Neuron (in vitro differentiated cells): ENCODE data around the gene CSTPP1.

Source experiments
- H2AFZ ChIP-seq: one replicate; pipeline ENCODE4 v1.6.1; 2013; ENCODE audit warnings: low read depth, mild to moderate bottlenecking, inconsistent platforms, low read length, moderate library complexity
- H3K27me3 ChIP-seq: one replicate; pipeline ENCODE4 v1.6.1; 2013; ENCODE audit warnings: low read length; ENCODE audit not compliant: insufficient read depth
- H3K36me3 ChIP-seq: one replicate; pipeline ENCODE4 v1.6.1; 2013; ENCODE audit warnings: low read length; ENCODE audit not compliant: insufficient read depth
- H3K4me1 ChIP-seq: one replicate; pipeline ENCODE4 v1.6.1; 2013; ENCODE audit warnings: low read length; ENCODE audit not compliant: insufficient read depth
- H3K4me3 ChIP-seq: 2 replicates; pipeline ENCODE4 v1.5.1; 2013; ENCODE audit warnings: mild to moderate bottlenecking, low read length, moderate library complexity
- H3K9me3 ChIP-seq: one replicate; pipeline ENCODE4 v1.6.1; 2013; ENCODE audit warnings: low read length

Gene CSTPP1

GRCh38 chr11:47165253-47165840 lies 228.8 kb downstream of the CSTPP1 start:
- Histone ChIP-seq H3K27me3 (no peaks in the 10 kb centered on the region), H3K4me3 (no peak overlapping the region), H2AFZ (no peak overlapping the region), H3K9me3 (no peaks in the 10 kb centered on the region), H3K36me3 (peaks cover 56% of the 10 kb centered on the region), H3K4me1 (no peaks in the 10 kb centered on the region)

DNA sequence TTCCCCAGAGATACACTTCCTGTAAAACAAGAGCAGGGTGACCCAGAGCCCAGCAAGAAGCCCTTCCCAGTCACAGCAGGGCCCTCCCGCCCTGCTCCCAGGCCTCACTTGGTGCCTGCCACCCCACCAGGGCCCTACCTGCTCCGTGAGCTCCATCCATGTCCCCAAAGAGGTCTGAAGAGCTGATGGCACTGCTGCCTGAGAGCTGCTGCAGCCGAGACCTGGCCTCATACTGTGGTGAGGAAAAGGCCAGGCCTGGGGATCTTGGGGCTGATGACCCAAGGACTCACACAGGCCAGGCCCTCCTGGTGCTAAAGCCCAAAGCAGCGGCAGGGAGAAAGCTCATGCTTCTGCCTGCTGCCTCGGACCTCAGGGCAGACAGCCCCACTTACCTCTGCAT lies 229.8 kb downstream of the CSTPP1 start:
- no peak overlapping the region for H2AFZ ChIP-seq
- H3K4me1 ChIP-seq: no peaks in the 10 kb centered on the region
- H3K4me3 ChIP-seq: no peak overlapping the region

GRCh38 chr11:47171061-47171838 lies 234.7 kb downstream of the CSTPP1 start:
- H2AFZ ChIP-seq: no peak overlapping the region
- H3K4me3 ChIP-seq: no peak overlapping the region
- H3K36me3 ChIP-seq: peaks cover 73% of the 10 kb centered on the region
- H3K4me1 ChIP-seq: peaks cover 12% of the 10 kb centered on the region
- no peaks in the 10 kb centered on the region for H3K9me3 ChIP-seq
- H3K27me3 ChIP-seq: no peaks in the 10 kb centered on the region

More for the DNA sequence above, 229.8 kb downstream of the CSTPP1 start:
- H3K9me3 ChIP-seq: no peaks in the 10 kb centered on the region
- H3K36me3 ChIP-seq: peaks cover 63% of the 10 kb centered on the region
- H3K27me3 ChIP-seq: no peaks in the 10 kb centered on the region

GRCh38 chr11:47171856-47172255 lies 235.3 kb downstream of the CSTPP1 start:
- peaks cover 12% of the 10 kb centered on the region for H3K4me1 ChIP-seq
- H3K36me3 ChIP-seq: peaks cover 67% of the 10 kb centered on the region
- H3K9me3 ChIP-seq: no peaks in the 10 kb centered on the region
- no peak overlapping the region for H2AFZ ChIP-seq
- no peak overlapping the region for H3K4me3 ChIP-seq
- H3K27me3 ChIP-seq: no peaks in the 10 kb centered on the region

DNA sequence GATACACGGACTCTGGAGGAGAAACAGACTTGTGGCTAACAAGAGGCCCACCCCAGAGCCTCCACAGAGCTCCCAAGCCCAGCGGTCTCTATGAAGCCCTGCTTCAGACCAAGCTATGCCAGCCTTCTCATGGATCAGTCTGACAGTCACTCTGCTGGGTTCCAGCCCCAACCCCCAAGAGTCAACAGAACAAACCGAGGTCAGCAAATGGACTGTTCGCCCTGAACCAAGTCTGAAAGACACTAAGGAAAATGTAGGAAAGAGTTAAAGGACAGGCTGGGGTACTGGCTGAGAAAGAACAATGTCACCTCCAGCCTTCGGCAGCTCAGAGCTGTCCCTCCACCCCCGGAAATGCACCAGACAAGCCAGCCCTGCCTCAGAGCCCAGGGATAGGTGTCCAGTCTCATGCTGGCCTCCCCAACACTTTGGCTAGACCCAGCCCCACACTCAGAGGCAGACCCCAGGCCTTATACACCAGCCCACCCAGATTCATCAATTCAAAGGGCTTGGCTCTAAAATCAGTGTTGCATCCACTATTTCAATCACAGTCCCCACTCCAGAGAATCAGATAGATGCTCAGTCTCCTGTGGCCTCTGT lies 236.3 kb downstream of the CSTPP1 start:
- Histone ChIP-seq H3K36me3 (peaks cover 57% of the 10 kb centered on the region), H3K4me1 (peaks cover 17% of the 10 kb centered on the region), H3K27me3 (no peaks in the 10 kb centered on the region), H3K9me3 (no peaks in the 10 kb centered on the region), H3K4me3 (no peak overlapping the region), H2AFZ (no peak overlapping the region)

DNA sequence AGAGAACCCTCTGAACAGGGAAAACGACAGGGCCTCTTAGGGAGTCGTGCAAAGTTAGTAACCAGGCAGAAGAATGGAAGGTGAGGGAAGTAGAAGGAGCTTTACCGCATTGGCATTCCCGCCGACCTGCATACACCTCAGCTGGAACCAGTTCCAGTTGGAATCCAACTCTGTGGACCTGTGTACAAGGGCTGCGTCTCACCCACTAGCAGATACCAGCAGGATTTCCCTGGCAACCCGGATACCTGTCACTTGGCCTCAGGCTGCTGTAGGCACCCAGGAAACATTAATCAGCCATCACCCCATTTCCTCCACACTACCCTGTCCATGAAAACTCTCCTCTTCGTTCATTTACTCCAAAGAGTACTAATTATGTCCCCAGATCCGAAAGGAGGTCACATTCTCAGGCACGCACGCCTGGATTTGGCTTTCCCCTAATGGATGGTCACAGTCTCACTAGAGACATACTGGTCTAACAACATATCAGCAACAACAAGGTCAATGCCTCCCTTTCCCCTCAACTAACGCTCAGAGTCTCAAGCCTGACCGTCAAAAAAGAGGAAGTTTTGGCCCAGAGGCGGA lies 239.3 kb downstream of the CSTPP1 start:
- Histone ChIP-seq H3K4me1 (peaks cover 20% of the 10 kb centered on the region), H3K9me3 (no peaks in the 10 kb centered on the region), H2AFZ (no peak overlapping the region), H3K36me3 (peaks cover 41% of the 10 kb centered on the region), H3K4me3 (peak overlapping the region; percentile 98), H3K27me3 (no peaks in the 10 kb centered on the region)

- H3K4me1 ChIP-seq: peaks cover 20% of the 10 kb centered on the region
- peak within 1 kb of the TSS; percentile 98 for H3K4me3 ChIP-seq
- peak within 1 kb of the TSS; percentile 92 for H2AFZ ChIP-seq
- no peaks in the 10 kb centered on the region for H3K9me3 ChIP-seq
- H3K27me3 ChIP-seq: no peaks in the 10 kb centered on the region
- peaks cover 34% of the 10 kb centered on the region for H3K36me3 ChIP-seq
Observed at GRCh38 chr11:47176328-47177228, 240.0 kb downstream of the CSTPP1 start, which contains the start of gene ARFGAP2. ARFGAP2 (minus strand) TSS chr11:47176879; CDS start chr11:47176853, 26 bp downstream.

- Histone ChIP-seq H3K27me3 (no peaks in the 10 kb centered on the region), H2AFZ (peak overlapping the region; percentile 92), H3K9me3 (no peaks in the 10 kb centered on the region), H3K36me3 (peaks cover 27% of the 10 kb centered on the region), H3K4me3 (peak overlapping the region; percentile 98), H3K4me1 (peaks cover 20% of the 10 kb centered on the region)
Observed at GRCh38 chr11:47177229-47177845, 240.8 kb downstream of the CSTPP1 start.

DNA sequence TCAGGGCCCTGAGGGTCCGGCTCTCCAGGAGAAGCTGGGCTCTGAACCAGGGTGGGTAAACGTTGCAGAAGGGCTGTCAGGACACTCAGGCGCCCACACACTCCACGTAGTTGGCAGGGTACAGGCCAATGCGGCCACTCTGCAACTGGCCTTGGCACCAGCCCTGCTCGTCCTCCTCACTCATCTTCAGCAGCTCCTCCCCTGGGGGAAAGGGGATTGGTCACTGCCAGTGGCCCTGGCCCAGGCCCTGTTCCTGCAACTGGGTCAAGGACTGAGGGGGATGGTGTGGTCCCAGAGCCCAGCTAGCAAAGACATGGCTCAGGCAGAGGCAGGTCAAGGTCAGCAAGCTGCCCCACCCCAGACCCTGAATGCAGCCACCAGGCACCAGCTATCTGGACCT lies 241.3 kb downstream of the CSTPP1 start:
- peaks cover 20% of the 10 kb centered on the region for H3K4me1 ChIP-seq
- H3K4me3 ChIP-seq: peak overlapping the region; percentile 98
- H3K36me3 ChIP-seq: peaks cover 22% of the 10 kb centered on the region
- H3K9me3 ChIP-seq: no peaks in the 10 kb centered on the region
- H2AFZ ChIP-seq: peak overlapping the region; percentile 92
- H3K27me3 ChIP-seq: no peaks in the 10 kb centered on the region

GRCh38 chr11:47178316-47178715 lies 241.8 kb downstream of the CSTPP1 start:
- Histone ChIP-seq H3K36me3 (peaks cover 17% of the 10 kb centered on the region), H3K27me3 (no peaks in the 10 kb centered on the region), H3K4me1 (peaks cover 20% of the 10 kb centered on the region), H2AFZ (no peak overlapping the region), H3K9me3 (no peaks in the 10 kb centered on the region), H3K4me3 (no peak overlapping the region)

DNA sequence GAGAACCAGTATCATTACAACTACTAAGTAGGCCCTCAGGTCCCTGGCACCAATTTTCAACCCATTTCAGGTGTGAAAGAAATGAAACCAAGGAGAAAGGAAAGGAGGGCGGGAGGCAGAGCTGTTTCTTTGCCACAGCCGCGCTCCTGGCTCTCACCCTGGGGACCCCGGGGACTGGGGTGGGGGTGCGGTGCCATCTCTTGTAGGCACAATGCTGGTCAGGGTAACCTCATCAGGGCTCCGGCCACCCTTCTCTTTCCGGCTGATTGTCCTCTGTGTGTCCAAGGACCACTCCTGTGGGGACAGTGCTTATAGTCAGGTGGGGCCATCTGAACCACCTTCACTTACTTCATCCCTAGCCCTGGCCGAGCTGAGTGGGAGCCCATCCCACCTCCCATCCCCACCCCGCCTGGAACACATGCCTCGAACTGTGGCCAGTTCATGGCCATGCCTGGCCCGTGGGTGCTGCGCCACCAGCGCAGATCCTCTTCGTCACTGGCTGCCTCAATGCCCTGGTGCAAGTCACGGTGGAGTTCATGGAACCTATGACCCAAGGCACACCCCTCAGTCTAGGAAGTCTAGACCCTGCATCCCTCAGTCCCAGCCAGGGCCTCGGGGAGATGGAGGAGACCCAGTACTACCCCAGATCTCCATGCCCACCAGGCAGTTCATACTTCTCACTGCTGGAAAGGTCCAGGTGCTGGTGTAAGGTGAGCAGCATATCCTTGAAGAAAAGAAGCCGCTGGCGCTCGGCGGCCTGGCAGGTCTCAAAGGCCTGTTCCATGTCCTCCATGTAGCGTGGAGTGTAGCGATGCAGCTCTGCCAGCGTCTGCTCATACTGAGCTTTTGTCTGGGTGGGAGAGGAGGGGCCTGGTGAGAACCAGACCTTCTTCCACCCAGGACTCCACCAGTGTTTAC lies 242.4 kb downstream of the CSTPP1 start:
- Histone ChIP-seq H2AFZ (no peak overlapping the region), H3K9me3 (no peaks in the 10 kb centered on the region), H3K4me3 (no peak overlapping the region), H3K36me3 (peaks cover 11% of the 10 kb centered on the region), H3K27me3 (no peaks in the 10 kb centered on the region), H3K4me1 (peaks cover 20% of the 10 kb centered on the region)
